Measurements from ENCODE around the gene SYNPR.

The SYNPR gene

DNA sequence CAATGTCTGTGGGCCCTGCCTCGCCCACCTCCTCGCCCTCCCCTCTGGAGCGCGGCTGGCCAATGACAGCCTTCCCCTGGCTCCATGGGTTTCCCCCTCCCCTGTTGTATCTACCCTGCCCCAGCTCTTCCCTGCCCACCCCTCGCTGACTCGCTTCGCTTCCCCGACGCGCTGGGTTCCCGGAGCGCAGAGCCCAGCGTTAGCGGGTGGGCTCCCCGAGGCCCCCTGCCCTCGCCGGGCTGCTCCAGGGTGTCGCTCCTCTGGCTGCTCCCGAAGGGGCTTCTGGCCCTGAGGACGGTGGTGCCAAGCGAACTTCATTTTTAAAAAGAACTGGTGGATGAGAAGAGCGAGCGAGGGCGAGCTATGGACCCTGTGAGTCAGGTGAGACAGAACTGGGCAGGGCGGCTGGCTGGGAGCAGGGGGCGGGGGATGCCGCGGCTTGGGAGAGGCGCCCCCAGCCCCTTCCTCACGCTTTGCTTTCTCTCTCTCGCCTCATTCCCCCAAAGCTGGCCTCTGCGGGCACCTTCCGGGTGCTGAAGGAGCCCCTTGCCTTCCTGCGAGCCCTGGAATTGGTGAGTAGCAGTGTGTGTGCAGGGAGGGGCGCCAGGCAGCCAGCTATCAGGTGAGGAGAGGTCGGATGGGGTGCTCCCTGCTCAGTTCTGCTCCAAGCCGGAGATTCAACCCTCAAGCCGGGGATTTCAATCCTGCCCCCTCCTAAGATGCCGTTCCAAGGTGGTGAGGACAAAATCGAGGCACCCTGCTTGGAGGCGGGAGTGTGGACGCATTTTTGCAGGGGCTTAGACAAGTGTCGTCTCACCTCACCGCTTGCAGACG, at the start of gene SYNPR:
Gene SYNPR (plus strand): TSS at position 138 of the 834 bp plus-strand sequence.
- DNase-seq = no peak

DNA sequence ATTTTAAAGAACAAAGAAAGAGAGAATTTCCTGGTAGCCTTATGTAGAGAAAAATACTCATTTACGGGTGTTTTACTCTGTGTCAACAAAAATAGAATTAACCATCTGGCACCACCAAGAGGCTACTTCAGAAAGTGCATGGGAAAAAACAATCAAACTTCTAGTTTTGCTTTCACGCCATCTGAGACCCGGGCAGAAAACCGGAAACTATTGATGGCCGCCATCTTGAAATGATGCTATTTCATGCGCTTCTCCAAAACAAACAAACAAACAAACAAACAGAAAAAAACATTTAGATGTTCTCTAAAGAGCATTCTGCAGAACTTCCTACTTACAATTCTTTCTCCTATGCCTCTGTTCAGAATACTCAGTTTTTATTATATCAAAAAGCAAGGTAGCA, 49.4 kb upstream of the SYNPR start:
- DNase-seq = peak; percentile 74

DNA sequence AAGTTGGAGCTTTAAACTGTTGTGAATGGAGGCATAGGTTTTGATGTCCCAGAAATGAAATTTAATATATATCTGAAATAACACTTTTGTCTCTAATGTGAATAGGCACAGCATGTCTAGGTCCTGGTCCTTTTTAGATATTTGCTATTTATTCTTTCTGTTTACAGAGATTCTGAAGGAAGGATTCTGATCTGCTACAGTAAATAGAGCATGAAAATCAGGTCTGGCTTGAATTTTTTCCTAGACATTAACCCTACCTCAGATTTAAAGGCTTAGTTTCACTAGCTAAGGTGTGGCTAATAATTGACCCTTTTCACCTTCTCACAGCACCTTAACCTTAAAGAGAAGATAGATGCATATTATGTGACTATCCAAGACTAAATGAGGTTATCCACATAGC, 48.0 kb upstream of the SYNPR start:
- no peak for DNase-seq

DNA sequence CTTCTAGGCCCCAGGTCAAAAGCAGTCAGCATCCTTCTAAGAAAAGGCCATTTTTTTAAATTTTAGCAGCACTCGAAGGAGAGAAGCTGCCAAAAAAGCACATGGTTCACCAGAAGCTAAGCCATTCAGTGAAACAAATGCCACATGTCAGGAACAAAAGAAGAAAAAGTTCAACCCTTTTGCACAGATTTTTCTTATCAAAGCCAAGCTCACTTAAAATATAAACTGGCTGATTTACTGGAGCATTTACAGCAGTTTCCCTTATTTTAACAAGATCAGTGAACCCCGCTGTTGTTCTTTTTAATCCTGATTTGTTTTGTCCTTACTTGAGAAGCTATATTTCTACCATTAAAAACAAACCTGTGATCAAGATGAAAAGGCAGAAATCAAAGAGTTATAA, 46.5 kb upstream of the SYNPR start:
- no peak for DNase-seq

DNA sequence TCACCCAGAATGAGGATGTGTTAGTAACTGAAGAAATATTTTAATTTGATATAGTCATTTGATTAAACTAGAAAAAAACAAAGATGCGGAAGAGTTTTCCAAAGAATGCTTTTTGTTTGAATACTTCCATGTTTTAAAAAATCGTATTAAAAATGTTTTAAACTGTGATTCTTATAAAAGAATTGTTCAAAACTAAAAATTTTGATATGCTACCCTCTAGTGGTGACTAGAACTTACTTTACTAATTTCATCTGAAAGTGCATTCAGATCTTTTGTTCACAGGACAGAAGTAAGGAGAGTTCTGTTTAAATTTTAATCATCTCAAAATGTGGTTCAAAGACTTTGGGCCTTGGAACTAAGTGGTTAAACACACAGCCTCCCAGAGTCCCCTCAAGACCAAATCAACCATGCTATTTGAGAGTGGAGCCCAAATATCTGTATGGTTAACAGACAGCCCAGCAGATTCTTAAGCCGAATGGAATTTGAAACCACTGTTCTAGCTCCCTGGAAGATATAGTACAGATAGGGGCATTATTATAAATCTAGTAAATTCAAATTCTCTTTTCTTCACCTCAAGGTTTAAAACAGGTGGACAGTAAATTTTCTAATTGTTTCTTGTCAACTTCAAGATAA, 45.2 kb upstream of the SYNPR start:
- DNase-seq = peak; percentile 16

DNA sequence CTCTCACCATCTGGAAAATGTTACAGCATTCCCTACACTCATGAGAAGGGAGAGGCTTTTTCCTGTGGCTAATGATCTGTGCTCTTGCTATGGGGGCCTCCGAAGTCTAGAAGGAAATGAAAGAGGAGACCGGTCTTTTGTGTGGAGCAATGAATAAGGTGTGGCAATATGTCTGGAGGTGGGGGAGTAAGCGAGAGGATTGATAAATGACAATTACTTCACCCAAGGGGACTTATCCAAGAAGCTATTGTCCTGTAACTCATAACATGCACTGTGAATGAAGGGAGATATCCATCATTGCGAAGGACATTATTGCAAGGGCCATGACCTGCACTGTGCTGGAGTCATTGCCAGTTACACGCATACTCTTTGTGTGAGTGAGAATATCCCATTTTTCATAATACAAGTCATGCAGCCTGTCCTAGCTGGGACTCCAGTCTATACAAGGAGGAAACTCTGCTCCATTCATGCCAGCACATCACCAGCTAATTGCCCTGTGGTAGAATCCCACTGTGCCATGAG, 37.7 kb upstream of the SYNPR start:
- no peak for DNase-seq

DNA sequence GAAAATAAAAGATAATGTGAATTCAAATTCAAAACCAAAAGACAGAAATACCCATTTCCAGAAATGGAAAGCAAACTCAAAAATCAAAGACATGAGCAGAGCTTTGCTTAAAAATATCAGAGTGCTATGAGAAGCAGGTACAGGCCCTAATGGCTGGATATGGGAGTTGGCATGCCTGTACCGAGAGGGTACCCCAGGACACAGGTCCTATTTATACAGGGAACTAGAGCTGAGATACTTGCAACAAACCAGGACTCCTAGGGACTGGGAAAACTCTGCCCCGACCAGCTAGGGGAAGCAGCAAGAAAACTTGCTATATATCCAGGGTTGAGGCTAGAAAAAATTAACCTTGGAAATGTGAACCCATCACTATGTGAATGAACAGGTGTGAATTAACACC, 36.0 kb upstream of the SYNPR start:
- DNase-seq = no peak

DNA sequence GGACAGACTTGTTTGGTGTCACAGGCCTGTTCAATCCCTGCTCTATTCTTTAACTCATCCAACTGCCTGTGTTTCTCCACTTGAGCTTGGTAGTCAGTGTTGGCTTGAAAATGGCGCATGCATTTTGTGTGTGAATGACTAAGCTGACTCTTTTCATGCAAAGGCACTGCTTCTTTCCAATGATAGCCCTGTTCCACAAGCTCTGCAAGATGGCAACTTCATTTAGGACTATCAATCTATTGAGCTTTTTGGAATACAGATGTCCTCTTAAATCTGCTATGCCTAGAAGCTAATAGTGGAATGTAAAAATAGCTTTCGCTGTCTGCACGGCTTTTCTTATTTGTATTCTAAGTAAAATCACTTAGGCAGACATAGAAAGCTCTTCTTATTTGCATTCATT, 33.6 kb upstream of the SYNPR start:
- DNase-seq = no peak

DNA sequence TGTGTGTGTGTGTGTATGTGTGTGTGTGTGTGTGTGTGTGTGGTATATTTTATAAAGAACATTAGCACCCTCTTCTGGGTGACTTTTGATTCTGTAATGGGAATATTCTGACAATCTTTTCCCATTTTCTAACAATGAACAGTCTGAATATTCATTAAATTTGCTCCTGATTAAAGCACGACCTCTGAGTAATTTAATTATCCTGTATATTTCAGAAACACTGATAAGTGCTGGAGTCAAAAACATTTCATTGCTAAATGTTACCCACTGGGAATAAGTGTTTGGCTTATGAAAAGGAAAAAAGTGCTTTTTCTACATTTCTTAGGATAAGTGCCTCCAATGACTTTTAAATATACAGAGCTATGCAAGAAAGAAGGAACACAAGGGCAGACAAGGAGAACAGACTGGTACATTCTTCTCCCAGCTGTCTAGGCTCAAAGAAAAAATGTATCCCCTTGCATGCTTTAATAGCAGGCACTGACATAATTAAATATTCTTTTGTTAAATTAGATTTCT, 32.3 kb upstream of the SYNPR start:
- DNase-seq = peak; percentile 14

DNA sequence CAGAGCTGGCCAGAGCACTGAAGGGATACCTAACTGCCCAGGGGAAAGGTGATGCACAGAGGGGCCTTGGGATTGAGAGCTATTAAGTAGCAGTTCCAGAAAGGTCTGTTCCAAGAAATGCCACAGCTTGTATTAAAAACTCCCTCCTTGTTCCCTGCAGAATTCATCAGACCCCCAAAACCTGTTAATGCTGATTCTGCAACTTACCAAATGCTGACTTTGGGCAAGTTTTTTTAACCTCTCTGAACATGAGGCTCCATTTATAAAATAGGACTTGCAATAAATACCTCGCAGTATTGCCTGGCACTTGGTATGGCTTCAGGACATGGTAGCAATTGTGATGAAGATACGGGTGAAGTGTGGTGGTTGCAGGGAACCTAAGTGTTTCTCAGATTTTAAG, 30.1 kb upstream of the SYNPR start:
- no peak for DNase-seq

DNA sequence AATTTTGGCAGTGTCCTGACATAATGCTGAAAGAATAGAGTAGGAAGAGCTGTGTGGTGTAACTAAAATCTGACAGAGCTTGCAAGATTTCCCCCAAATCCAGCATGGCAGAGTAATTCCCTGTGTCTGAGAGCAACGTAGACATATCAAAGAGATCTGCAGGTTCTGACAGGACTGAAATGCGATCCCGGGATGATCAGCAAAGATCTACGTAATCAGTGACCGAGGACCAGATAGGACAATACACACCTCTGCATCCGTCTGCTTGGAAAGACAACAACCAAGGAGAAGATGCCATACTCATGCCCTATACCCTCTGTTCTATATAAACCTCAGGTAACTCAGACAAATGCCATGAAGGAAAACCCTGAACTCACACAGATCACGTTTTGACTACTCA, 26.6 kb upstream of the SYNPR start:
- DNase-seq = no peak

DNA sequence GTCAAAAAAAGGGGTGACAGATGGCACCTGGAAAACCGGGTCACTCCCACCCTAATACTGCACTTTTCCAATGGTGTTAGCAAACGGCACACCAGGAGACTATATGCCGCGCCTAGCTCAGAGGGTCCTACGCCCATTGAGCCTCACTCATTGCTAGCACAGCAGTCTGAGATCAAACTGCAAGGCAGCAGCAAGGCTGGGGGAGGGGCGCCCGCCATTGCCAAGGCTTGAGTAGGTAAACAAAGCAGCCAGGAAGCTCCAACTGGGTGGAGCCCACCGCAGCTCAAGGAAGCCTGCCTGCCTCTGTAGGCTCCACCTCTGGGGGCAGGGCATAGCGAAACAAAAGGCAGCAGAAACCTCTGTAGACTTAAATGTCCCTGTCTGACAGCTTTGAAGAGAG, 22.3 kb upstream of the SYNPR start:
- DNase-seq = peak; percentile 5

DNA sequence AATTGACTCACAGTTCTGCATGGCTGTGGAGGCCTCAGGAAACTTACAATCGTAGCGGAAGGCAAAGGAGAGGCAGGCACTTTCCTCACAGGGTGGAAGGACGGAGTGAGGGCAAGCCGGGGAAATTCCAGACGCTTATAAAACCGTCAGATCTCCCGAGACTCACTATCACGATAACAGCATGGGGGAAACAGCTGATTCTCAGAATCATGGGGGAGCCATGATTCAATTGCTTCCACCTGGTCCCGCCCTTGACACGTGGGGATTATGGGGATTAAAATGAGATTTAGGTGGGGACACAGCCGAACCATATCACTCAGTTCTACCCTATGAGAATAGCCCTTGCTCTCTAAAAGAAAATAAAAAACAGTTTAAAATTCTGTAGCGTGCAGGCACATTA, 13.4 kb upstream of the SYNPR start:
- DNase-seq = no peak

DNA sequence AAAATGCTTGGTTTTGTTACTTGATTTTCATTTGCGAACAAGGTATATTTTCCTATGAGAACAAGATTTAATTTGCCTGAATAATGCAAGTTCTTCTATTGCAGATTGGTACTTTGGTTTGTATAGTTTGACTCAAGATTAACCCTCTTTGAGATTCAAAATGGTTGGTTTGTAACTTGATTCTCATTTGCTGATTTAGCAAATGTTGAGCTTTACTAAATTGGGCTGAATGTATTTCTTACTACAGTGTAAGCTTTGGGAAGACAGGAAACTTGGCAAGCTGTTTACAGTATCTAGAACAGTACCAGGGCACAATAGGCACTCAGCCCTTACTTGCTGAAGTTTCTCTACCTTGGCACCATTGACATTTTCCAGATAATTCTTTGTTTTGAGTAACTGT, 3.7 kb upstream of the SYNPR start:
- DNase-seq = no peak

DNA sequence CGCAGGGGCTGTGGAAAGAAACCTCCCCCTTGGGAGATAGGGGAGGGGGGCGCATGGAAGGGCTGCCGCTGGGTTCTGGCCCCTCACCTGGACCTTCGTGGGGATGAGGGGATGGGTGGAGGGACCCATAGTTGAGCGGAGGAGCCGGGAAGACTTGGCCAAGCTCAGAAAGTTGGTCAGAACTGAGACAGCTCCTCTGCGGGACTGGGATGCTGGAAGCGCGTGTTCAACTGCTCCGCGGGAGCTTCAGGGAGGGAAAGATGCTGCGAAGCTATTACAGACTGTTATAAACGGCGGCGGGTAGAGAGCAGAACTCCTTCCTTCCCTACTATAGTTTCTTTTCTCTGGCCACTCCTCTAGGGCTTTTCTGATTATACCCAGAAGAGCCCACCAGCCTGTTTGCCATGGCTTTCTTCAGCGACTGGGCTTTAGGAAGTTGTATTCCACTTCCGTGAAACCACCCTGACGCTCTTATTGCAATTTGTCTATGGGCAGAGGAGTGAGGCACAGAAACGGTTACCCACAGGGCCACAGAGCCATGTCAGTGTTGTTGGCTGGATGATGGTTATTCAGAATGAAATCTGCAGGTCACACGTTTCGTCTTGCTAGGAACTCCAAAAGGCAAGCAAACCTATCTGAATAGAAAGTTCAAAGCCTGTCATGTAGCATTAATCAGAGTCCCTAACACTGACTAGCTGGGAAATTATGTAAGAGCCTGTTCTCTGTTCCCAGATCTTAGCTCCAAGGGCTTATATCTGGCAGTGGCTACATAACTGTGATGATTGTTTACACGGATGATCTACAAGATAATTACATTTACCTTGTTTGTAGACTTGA, 1.1 kb downstream of the SYNPR start:
- DNase-seq = peak; percentile 2

DNA sequence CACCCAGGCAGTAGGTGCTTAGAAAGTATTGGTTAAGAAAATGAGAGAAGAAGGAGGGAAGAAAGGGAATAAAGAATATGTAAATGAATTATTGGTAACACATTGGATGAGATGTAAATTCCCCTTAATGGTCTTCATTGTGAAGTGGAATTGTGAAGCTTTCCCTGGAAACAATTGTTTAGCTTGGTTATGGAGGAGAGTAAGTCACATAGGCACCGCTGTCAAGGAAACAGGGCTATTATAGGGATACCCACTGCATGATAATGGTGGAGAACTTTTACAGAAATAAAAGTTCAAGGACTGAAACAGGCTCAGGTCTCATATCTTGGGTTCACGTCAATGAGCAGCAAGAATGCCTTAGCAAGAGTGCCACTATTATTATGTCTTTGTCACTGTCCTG, 9.5 kb downstream of the SYNPR start:
- DNase-seq = no peak

DNA sequence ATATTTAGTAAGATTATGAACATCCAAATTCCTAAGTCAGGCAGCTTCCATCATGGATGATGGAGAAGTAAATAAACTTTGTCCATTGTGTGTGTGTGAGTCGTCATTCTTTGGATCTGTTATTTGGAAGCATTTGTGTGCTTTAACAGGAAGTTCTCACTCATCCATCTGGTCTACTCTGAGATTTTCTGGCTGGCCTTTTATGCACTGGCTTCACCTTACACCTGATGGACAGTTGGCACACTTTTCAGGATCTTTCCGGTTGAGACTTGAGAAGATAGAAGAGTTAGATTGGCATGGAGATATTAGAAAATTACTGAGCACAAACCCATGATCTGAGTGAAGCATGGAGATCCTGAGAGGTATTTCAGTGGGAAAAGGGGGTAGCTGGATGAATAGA, 12.6 kb downstream of the SYNPR start:
- DNase-seq = no peak

DNA sequence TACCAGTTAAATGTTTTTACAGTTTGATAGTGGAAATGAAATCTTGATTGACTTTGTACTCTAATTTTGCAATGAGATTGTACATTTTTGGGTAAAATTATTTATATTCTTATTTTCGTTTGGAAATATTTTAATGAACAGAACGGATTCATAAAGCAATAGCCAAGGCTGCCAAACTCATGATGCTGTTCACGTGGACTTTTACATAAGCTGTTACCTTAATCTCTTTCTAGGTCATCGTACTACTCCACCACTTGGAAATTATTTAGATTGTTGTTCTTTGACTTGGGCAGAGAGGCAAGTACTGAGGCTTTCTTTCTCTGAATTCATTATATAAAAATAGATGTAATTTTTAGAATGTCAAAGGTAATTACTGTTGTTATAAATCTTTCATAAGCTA, 16.2 kb downstream of the SYNPR start:
- no peak for DNase-seq

DNA sequence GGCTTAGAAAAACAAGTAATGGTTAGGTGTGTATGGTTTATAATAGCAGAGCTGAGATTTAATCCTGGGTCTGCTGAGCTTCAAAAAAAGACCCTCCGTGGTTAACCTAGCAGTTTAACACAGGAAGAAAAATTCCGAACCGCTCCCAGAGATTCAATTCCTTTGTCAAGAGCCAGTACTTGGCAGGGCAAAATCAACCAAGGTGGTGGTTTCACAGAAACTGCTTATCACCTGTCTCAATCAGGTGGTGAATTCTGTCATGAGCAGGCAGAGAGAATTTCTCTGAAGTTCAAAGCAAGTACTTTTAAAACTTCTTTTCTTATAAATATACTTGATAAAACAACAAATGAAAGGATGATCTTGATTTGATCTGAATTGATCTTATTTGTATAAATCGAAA, 17.2 kb downstream of the SYNPR start:
- DNase-seq = no peak

DNA sequence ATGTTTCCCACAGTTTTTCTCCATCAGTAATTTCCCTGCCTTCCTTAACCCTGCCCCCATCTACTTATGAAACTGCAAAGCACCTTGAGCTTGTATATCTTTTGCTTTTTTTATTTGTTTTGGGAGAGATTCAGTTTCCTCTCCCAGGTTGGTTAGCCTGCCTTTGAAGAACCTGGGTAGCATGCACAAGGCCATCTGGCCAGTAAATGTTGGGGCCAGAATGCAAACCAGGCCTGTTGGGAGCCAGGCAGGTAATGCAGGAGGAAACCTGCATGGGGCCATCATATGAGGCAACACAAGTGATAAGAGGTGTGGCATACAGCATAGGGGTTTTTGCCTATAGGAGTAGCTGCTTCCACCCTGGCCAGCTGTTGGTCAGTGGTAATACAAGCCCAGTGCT, 17.7 kb downstream of the SYNPR start:
- no peak for DNase-seq

DNA sequence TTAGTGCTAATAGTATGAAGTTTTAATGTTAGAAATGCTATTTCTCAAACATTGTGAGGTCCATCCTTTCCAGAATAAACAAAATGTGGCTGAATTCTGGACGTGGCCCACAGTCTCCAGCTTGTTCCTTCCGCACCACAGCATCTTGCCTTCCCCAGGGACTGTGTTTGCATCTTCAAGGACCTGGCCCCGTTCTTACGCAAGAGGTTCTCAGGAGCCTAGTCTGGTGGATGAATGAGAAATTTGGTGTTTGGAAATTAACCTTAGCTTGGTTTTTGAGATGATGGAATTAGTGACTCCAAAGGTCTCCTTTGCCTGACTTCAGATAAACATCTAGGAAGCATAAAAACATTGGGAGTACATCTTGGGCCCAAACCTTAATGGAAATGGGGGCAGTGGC, 18.1 kb downstream of the SYNPR start:
- DNase-seq = no peak

DNA sequence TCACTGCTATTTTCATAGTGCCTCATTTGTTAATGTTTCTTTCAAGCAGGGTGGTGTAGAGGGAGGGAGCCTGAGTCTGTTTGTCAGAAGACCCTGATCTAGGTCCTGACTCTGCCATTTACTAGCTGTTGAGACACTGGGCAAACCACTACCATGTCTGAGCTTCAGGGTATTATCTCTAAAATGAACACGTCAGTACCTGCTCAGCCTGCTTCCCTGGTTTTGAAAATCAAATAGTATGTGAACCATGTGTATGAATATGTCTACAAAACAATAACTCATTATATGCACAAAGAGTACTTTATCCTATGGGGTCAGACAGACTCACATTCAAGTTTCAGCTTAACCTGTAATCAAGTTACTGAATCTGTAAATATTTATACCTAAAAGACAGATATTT, 25.1 kb downstream of the SYNPR start:
- no peak for DNase-seq

DNA sequence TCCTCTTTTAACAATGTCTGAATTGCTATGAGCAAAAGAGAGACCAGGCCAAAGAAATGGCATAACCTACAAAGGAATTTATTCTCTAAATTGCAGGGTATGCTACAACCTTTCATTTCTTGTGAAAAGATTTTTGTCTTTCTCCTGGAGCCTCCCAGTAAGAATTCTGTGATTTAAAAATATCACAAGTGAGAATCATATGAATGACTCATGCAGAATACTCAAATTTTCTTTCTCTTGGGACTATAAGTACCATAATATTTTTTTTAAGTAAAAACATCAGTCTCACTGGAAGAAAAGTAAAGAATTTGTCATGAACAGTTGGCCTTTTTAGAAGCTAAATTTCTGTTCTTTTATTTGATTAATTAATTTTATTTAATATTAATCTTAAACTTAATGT, 26.3 kb downstream of the SYNPR start:
- no peak for DNase-seq
